B cell (primary cell): ENCODE data around the gene SATL1. TPM values are rescaled to one million over a fixed set of nuclear protein-coding genes. Genes with fewer than 3 reads are reported as not detected.

Experiments
- ATAC-seq: fragments of 200-7000 bp; cut with Tn5 transposase; one replicate; pipeline ENCODE4 v1.10.0; 2021; ENCODE audit warnings: low read depth, mild to moderate bottlenecking, moderate number of reproducible peaks, moderate library complexity
- CTCF ChIA-PET: fragments of 350-600 bp; sonication (Branson Sonifier 250); formaldehyde crosslinking; loops from one replicate; lab custom pipeline; 2021; ENCODE audit warnings: antibody characterized with exemption, inconsistent platforms; lab: Charles Lee
- POLR2A ChIA-PET: fragments of 350-600 bp; sonication (Branson Sonifier 250); formaldehyde crosslinking; loops from one replicate; lab custom pipeline; 2021; ENCODE audit warnings: antibody characterized with exemption; lab: Charles Lee
- DNase-seq: peaks from one replicate; pipeline ENCODE4 v3.0.0; 2013
- H2AFZ ChIP-seq: 2 replicates; pipeline ENCODE4 v1.6.1; 2012; ENCODE audit warnings: mild to moderate bottlenecking, low read depth, low read length; ENCODE audit not compliant: insufficient read depth, poor library complexity, severe bottlenecking
- H3K27ac ChIP-seq, 2 donors: 1 replicate in 1 of 2; 2 replicates in 1 of 2; pipeline ENCODE4 v1.5.1; 2012 to 2013; ENCODE audit warnings: low read length in 2 of 2, mild to moderate bottlenecking in 2 of 2, moderate library complexity in 1 of 2
- H3K27me3 ChIP-seq, 4 experiments: fragments of 200-600 bp in 1 of 4; sonication (generic) in 1 of 4; replicated peaks in 1 of 4; 1 replicate in 2 of 4; 2 replicates in 2 of 4; pipeline versions ENCODE4 v1.6.1 to v1.7.0; 2013 to 2016; ENCODE audit warnings: low read length in 3 of 4, mild to moderate bottlenecking in 2 of 4, mixed read lengths in 1 of 4, moderate library complexity in 1 of 4; ENCODE audit not compliant: insufficient read depth in 4 of 4, control insufficient read depth in 3 of 4; ENCODE audit errors: control extremely low read depth in 1 of 4
- H3K36me3 ChIP-seq, 2 experiments: replicated peaks in 1 of 2; 1 replicate in 1 of 2; 2 replicates in 1 of 2; pipeline versions ENCODE4 v1.6.1 to v1.7.1; 2013; ENCODE audit warnings: low read length in 1 of 2; ENCODE audit not compliant: insufficient read depth in 2 of 2, control insufficient read depth in 1 of 2; ENCODE audit errors: control extremely low read depth in 1 of 2, extremely low read depth in 1 of 2
- H3K4me1 ChIP-seq, 2 donors: fragments of 200-600 bp in 1 of 2; sonication (generic) in 1 of 2; 1 replicate in 1 of 2; 2 replicates in 1 of 2; pipeline versions ENCODE4 v1.5.1 to v1.6.1; 2013 to 2017; ENCODE audit warnings: low read length in 2 of 2; ENCODE audit not compliant: control insufficient read depth in 2 of 2, insufficient read depth in 2 of 2
- H3K4me2 ChIP-seq: replicated peaks from 2 replicates; pipeline ENCODE3; 2012; ENCODE audit warnings: mild to moderate bottlenecking, low read depth, low read length; ENCODE audit not compliant: poor library complexity, severe bottlenecking
- H3K4me3 ChIP-seq, 5 experiments: fragments of 200-600 bp in 1 of 5; sonication (generic) in 1 of 5; 1 replicate in 3 of 5; 2 replicates in 2 of 5; pipeline versions ENCODE4 v1.5.1 to v1.7.0; 2011 to 2016; ENCODE audit warnings: low read length in 4 of 5, mild to moderate bottlenecking in 4 of 5, low read depth in 2 of 5, control low read depth in 1 of 5, moderate library complexity in 1 of 5; ENCODE audit not compliant: insufficient read depth in 1 of 5; ENCODE audit errors: control extremely low read depth in 1 of 5, extremely low read depth in 1 of 5
- H3K79me2 ChIP-seq: fragments of 200-600 bp; sonication (generic); one replicate; pipeline ENCODE4 v1.6.0; 2016; ENCODE audit warnings: low read length; ENCODE audit not compliant: control insufficient read depth, insufficient read depth
- H3K9ac ChIP-seq: fragments of 200-600 bp; sonication (generic); 2 replicates; pipeline ENCODE4 v1.6.1; 2017; ENCODE audit warnings: mild to moderate bottlenecking, low read length, moderate library complexity
- H3K9me3 ChIP-seq, 3 donors: one replicate each; pipeline versions ENCODE4 v1.6.1 to v1.7.1; 2013; ENCODE audit warnings: low read length in 2 of 3; ENCODE audit not compliant: control insufficient read depth in 2 of 3, insufficient read depth in 1 of 3; ENCODE audit errors: control extremely low read depth in 1 of 3
- H4K20me1 ChIP-seq: 2 replicates; pipeline ENCODE4 v1.6.0; 2012; ENCODE audit warnings: mild to moderate bottlenecking, low read length; ENCODE audit not compliant: insufficient read depth, control insufficient read depth, poor library complexity, severe bottlenecking
- H3K27ac Mint-ChIP-seq: one replicate; pipeline ENCODE4 v1.8.0; 2021; ENCODE audit warnings: mixed read lengths
- H3K27me3 Mint-ChIP-seq: one replicate; pipeline ENCODE4 v1.8.0; 2021; ENCODE audit warnings: mixed read lengths
- H3K4me1 Mint-ChIP-seq: one replicate; pipeline ENCODE4 v1.8.0; 2021; ENCODE audit warnings: mixed read lengths
- H3K4me3 Mint-ChIP-seq: one replicate; pipeline ENCODE4 v1.8.0; 2021; ENCODE audit warnings: mixed read lengths
- H3K9me3 Mint-ChIP-seq: one replicate; pipeline ENCODE4 v1.8.0; 2022; ENCODE audit warnings: mixed read lengths; ENCODE audit not compliant: insufficient read depth
- EZH2 ChIP-seq: IDR thresholded peaks from 2 replicates; pipeline ENCODE4 v1.6.1; 2012; ENCODE audit warnings: borderline replicate concordance, low read depth, mild to moderate bottlenecking, moderate library complexity, low read length; ENCODE audit not compliant: insufficient read depth, poor library complexity, severe bottlenecking
- WGBS: methylation state at CpG from one replicate; pipeline ENCODE4 v1.1.5; 2013; ENCODE audit warnings: missing lambda C conversion rate; ENCODE audit not compliant: insufficient coverage; 5-methylcytosine and 5-hydroxymethylcytosine counted together
- intact Hi-C: fragments of 100-400 bp; cut with micrococcal nuclease; formaldehyde crosslinking; loops from one replicate; pipeline ENCODE4 v1.10.0; 2022
- polyA plus RNA-seq: library from polyadenylated mRNA; depleted of rRNA; stranded (reverse); fragments of >200 nt; gene quantifications from 2 replicates; pipeline ENCODE4 v1.2.3, GENCODE V29; 2012
- total RNA-seq, 2 donors: library from RNA; stranded (reverse); fragments of 120-200 nt in 1 of 2; gene quantifications; 1 replicate in 1 of 2; 2 replicates in 1 of 2; pipeline versions ENCODE4 v1.2.3 to v1.2.4, GENCODE V29; 2013 to 2022
- TF ChIP-seq, protein P1 (sequence below): fragments of 200-600 bp; IDR thresholded peaks from one replicate; pipeline ENCODE4 v1.8.0; 2022; ENCODE audit warnings: antibody characterized with exemption, mild to moderate bottlenecking

SATL1 gene
- total and polyA plus RNA-seq, 2 donors (not counting 1 experiment from before 2014, with no cell fraction given), result 0.04 TPM; not detected in 1

- no peaks in the 10 kb centered on the region for H4K20me1 ChIP-seq
- intact Hi-C loops, result no loop called here
- ATAC-seq, result no peak
- H2AFZ ChIP-seq, result no peak overlapping the region
- DNase-seq, result no peak
- no peak overlapping the region for H3K4me2 ChIP-seq
- H3K4me3 ChIP-seq, result no peak overlapping the region
- Mint-ChIP-seq H3K4me3 (no peak overlapping the region), H3K27me3 (peaks cover 5% of the 10 kb centered on the region), H3K4me1 (peaks cover 1% of the 10 kb centered on the region), H3K27ac (no peak overlapping the region), H3K9me3 (no peaks in the 10 kb centered on the region)
- H3K9ac ChIP-seq, result no peak overlapping the region
- no peaks in the 10 kb centered on the region for H3K79me2 ChIP-seq
- 100% methylated on average over 1 of the region's 2 CpGs for WGBS
- no peaks in the 10 kb centered on the region for H3K27me3 ChIP-seq
- no peaks in the 10 kb centered on the region for H3K9me3 ChIP-seq
- no peaks in the 10 kb centered on the region for H3K36me3 ChIP-seq
- ChIA-PET CTCF (no interaction called here), POLR2A (no interaction called here)
- no peak overlapping the region for H3K27ac ChIP-seq
- H3K4me1 ChIP-seq, result no peaks in the 10 kb centered on the region
- TF ChIP-seq, protein P1, sequence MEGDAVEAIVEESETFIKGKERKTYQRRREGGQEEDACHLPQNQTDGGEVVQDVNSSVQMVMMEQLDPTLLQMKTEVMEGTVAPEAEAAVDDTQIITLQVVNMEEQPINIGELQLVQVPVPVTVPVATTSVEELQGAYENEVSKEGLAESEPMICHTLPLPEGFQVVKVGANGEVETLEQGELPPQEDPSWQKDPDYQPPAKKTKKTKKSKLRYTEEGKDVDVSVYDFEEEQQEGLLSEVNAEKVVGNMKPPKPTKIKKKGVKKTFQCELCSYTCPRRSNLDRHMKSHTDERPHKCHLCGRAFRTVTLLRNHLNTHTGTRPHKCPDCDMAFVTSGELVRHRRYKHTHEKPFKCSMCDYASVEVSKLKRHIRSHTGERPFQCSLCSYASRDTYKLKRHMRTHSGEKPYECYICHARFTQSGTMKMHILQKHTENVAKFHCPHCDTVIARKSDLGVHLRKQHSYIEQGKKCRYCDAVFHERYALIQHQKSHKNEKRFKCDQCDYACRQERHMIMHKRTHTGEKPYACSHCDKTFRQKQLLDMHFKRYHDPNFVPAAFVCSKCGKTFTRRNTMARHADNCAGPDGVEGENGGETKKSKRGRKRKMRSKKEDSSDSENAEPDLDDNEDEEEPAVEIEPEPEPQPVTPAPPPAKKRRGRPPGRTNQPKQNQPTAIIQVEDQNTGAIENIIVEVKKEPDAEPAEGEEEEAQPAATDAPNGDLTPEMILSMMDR, result no peak
- no peak for TF ChIP-seq EZH2
Measured at GRCh38 chrX:85223359-85223758, 20.2 kb downstream of the SATL1 start.

DNA sequence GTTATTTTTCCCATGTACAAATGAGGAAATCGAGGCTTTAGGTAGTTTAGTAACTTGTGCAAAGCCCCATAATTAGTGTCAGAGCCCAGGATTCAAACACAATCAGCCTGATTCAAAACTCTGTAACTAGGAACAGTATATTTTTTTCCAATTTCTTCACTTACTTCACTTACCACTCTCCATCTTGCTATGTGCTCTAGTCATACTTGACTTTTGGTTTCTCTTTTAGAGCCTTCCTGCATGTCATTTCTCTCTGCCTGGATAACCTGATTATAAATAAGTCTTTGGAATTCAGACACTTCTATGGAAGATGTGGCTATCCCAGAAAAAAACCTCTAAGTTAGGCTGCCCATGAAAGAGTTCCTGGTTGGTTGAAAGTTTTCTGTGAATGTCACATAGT, 22.2 kb downstream of the SATL1 start:
- Histone ChIP-seq H3K4me3 (no peak overlapping the region), H4K20me1 (no peaks in the 10 kb centered on the region), H3K36me3 (no peaks in the 10 kb centered on the region), H3K27me3 (no peaks in the 10 kb centered on the region), H2AFZ (no peak overlapping the region), H3K27ac (no peak overlapping the region), H3K79me2 (no peaks in the 10 kb centered on the region), H3K9ac (no peak overlapping the region), H3K4me2 (no peak overlapping the region), H3K4me1 (no peaks in the 10 kb centered on the region), H3K9me3 (no peaks in the 10 kb centered on the region)
- Mint-ChIP-seq H3K27ac (no peak overlapping the region), H3K9me3 (no peaks in the 10 kb centered on the region), H3K27me3 (peaks cover 5% of the 10 kb centered on the region), H3K4me3 (no peak overlapping the region), H3K4me1 (peaks cover 1% of the 10 kb centered on the region)
- no peak for TF ChIP-seq EZH2
- TF ChIP-seq, protein P1, result no peak
- DNase-seq (no peak), ATAC-seq (no peak)
- CTCF ChIA-PET, result no interaction called here
- intact Hi-C loops, result no loop called here
- POLR2A ChIA-PET, result no interaction called here
- WGBS, result no CpG with 5 or more reads among the region's 1 CpG
